ENCODE measurements around the gene FRY. TPM values are rescaled to one million over a fixed set of nuclear protein-coding genes. Genes with fewer than 3 reads are reported as not detected.
A peak's percentile ranks its signal among the peaks of the same experiment; 100 is the strongest.

Gene FRY
- total RNA-seq, 3 donors from 2014 or later = 9.2 to 38.5 (median 10.5) TPM

- Histone ChIP-seq H3K9me3 (no peaks in the 10 kb centered on the region), H3K4me3 (no peak overlapping the region), H3K4me1 (ENCODE audit: low read depth) (peaks cover 9% of the 10 kb centered on the region), H3K36me3 (ENCODE audit: low read depth) (no peaks in the 10 kb centered on the region)
- intact Hi-C loops (cut with DNase I, micrococcal nuclease) = no loop called here
- DNase-seq (no peak), ATAC-seq (no peak)
- TF ChIP-seq CTCF (IDR thresholded peaks at IDR 0.05) = no peak
Observed at GRCh38 chr13:32252812-32253438, 221.4 kb downstream of the FRY start.

GRCh38 chr13:32253911-32254399 lies 222.4 kb downstream of the FRY start:
- peaks cover 9% of the 10 kb centered on the region for H3K4me1 ChIP-seq (ENCODE audit: low read depth)
- no peaks in the 10 kb centered on the region for H3K9me3 ChIP-seq
- H3K4me3 ChIP-seq = no peak overlapping the region
- intact Hi-C loops (cut with DNase I, micrococcal nuclease) = no loop called here
- peak in 1 of 3 donors; percentile 77 for DNase-seq
- H3K36me3 ChIP-seq (ENCODE audit: low read depth) = no peaks in the 10 kb centered on the region
- no peak for TF ChIP-seq CTCF (IDR thresholded peaks at IDR 0.05)
- peak; percentile 84 for ATAC-seq

- Histone ChIP-seq H3K4me3 (no peak overlapping the region), H3K36me3 (ENCODE audit: low read depth) (no peaks in the 10 kb centered on the region), H3K4me1 (ENCODE audit: low read depth) (peaks cover 9% of the 10 kb centered on the region), H3K9me3 (no peaks in the 10 kb centered on the region)
- ATAC-seq (peak; percentile 43), DNase-seq (no peak)
- TF ChIP-seq CTCF (IDR thresholded peaks at IDR 0.05) = no peak
- intact Hi-C loops (cut with DNase I, micrococcal nuclease) = no loop called here
Observed at GRCh38 chr13:32254416-32254815, 222.8 kb downstream of the FRY start.

DNA sequence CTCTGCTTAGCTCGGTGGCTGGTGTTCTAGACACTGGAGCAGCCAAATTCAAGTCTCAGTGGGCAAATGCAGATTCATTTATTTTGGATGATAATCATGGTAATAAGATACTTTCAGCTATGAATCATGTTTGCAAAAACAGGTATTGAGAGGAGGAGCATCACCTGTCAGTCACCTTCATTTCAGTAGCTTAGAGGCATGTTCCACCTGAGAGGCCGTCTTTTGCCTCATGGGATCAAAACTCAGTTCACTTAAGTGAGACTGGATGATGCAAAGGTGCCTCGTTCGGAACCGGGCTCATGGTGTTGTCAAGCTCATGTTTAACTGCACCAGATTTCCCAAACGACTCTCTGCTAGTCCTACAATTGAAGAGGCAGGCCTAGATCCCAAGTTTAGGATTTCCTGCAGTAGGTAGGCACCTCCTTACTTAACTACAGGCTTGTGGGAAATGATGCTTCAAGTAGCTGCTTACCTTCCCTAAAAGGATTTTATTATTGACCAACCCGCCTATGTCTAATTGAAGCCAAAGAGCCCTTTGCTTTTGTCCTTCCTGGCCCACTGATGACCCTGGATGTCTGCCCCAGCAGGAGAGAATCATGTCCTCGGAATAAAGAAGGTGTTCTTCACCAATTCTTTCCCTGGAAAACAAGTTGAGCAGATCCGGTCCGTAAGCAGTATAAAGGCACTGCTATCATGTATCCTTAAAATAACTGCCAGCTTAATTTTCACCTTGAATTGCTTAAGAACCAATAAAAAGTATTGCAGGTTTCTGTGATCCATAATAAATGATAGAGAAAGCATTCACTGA lies 223.5 kb downstream of the FRY start:
- no peak for ATAC-seq
- Histone ChIP-seq H3K4me3 (no peak overlapping the region), H3K9me3 (no peaks in the 10 kb centered on the region), H3K36me3 (ENCODE audit: low read depth) (no peaks in the 10 kb centered on the region), H3K4me1 (ENCODE audit: low read depth) (peaks cover 9% of the 10 kb centered on the region)
- no peak for TF ChIP-seq CTCF (IDR thresholded peaks at IDR 0.05)
- no peak for DNase-seq
- intact Hi-C loops (cut with DNase I, micrococcal nuclease) = no loop called here

DNA sequence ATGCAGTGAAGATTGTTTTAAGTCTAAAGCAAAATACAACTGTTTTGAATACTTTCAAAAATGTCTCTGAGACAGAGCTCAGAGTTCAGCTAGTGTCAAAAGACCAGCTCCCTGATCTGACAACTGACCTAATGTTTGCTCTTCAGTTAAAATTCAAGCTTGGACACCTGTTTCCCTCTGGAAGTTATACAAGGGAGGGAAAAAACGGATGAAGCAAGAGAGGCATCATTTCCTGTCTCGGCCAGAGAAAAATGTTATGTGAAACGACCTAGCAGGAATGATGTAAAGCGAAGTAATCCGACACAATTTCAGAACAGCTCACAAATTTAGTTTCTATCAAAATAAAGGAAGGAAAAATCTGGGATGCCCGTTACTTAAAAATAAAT lies 224.1 kb downstream of the FRY start:
- no peak for TF ChIP-seq CTCF (IDR thresholded peaks at IDR 0.05)
- Histone ChIP-seq H3K36me3 (ENCODE audit: low read depth) (no peaks in the 10 kb centered on the region), H3K4me1 (ENCODE audit: low read depth) (peaks cover 9% of the 10 kb centered on the region), H3K9me3 (no peaks in the 10 kb centered on the region), H3K4me3 (no peak overlapping the region)
- ATAC-seq (peak; percentile 76), DNase-seq (peak in 1 of 3 donors; percentile 9)
- intact Hi-C loops (cut with DNase I, micrococcal nuclease) = no loop called here

Data from mucosa of descending colon (tissue), 3 donors.